Ishikawa (cell line): ENCODE results near the gene ZP1.

Experiments used
- CEBPB ChIP-seq: IDR thresholded peaks from 2 replicates; pipeline ENCODE4 v1.6.1; 2012
- EGR1 ChIP-seq: IDR thresholded peaks from 2 replicates; pipeline ENCODE4 v1.6.1; 2012
- EP300 ChIP-seq: IDR thresholded peaks from 2 replicates; pipeline ENCODE4 v1.6.1; 2012; ENCODE audit warnings: borderline replicate concordance
- FOXM1 ChIP-seq: IDR thresholded peaks from 2 replicates; pipeline ENCODE4 v1.6.1; 2012; ENCODE audit warnings: low read depth, borderline replicate concordance
- REST ChIP-seq: IDR thresholded peaks from 2 replicates; pipeline ENCODE4 v1.6.1; 2012; ENCODE audit warnings: low read depth, mild to moderate bottlenecking
- TCF12 ChIP-seq: IDR thresholded peaks from 2 replicates; pipeline ENCODE4 v1.6.1; 2012; ENCODE audit warnings: low read depth
- TEAD4 ChIP-seq: IDR thresholded peaks from 2 replicates; pipeline ENCODE4 v1.6.1; 2012
- USF1 ChIP-seq: IDR thresholded peaks from 2 replicates; pipeline ENCODE4 v1.6.1; 2012
- ZBTB7A ChIP-seq: IDR thresholded peaks from 2 replicates; pipeline ENCODE4 v1.6.1; 2012; ENCODE audit warnings: low read depth
- TF ChIP-seq, protein P1 (sequence below): IDR thresholded peaks from 2 replicates; pipeline ENCODE4 v1.6.1; 2012

- TF ChIP-seq TEAD4 (no peak), CEBPB (no peak), FOXM1 (no peak), ZBTB7A (no peak), EP300 (no peak), REST (no peak), EGR1 (no peak), USF1 (no peak), TCF12 (no peak)
- TF ChIP-seq, protein P1, sequence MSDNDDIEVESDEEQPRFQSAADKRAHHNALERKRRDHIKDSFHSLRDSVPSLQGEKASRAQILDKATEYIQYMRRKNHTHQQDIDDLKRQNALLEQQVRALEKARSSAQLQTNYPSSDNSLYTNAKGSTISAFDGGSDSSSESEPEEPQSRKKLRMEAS, result no peak
These were observed 17.5 kb upstream of the ZP1 start for GRCh38 chr11:60849641-60850520.
